ENCODE results near the gene HMG20A.
A peak's percentile ranks its signal among the peaks of the same experiment; 100 is the strongest.

Gene HMG20A

GRCh38 chr15:77415450-77416147 is 5.1 kb upstream of the HMG20A start:
- TF ChIP-seq PKNOX1 (IDR thresholded peaks at IDR 0.05) (no peak), HDGF (IDR thresholded peaks at IDR 0.05; ENCODE audit: borderline replicate concordance) (no peak), ELF4 (IDR thresholded peaks at IDR 0.05) (no peak), BHLHE40 (IDR thresholded peaks at IDR 0.05; ENCODE audit: borderline replicate concordance) (no peak), FOXK2 (IDR thresholded peaks at IDR 0.05) (no peak), TARDBP (IDR thresholded peaks at IDR 0.05) (no peak), SUZ12 (IDR thresholded peaks at IDR 0.05) (no peak), ZNF384 (IDR thresholded peaks at IDR 0.05) (no peak), LEF1 (IDR thresholded peaks at IDR 0.05; ENCODE audit: borderline replicate concordance) (no peak), SP1 (IDR thresholded peaks at IDR 0.05) (no peak), FOXM1 (IDR thresholded peaks at IDR 0.05; ENCODE audit: borderline replicate concordance) (no peak), L3MBTL2 (conservative IDR thresholded peaks at IDR 0.05) (no peak)
- DNase-seq (ENCODE audit: extremely low spot score): no peak
- ChIA-PET CTCF (no interaction called here), POLR2A (no interaction called here)

GRCh38 chr15:77416148-77416455 is 4.6 kb upstream of the HMG20A start:
- DNase-seq (ENCODE audit: extremely low spot score): no peak
- ChIA-PET CTCF (no interaction called here), POLR2A (no interaction called here)
- TF ChIP-seq L3MBTL2 (conservative IDR thresholded peaks at IDR 0.05) (no peak), SP1 (IDR thresholded peaks at IDR 0.05) (no peak)

GRCh38 chr15:77416954-77417353 is 3.7 kb upstream of the HMG20A start:
- POLR2A ChIA-PET: no interaction called here

GRCh38 chr15:77417602-77418001 is 3.1 kb upstream of the HMG20A start:
- ChIA-PET POLR2A (no interaction called here), CTCF (no interaction called here)
- TF ChIP-seq BHLHE40 (IDR thresholded peaks at IDR 0.05; ENCODE audit: borderline replicate concordance): no peak
- TF ChIP-seq TARDBP (IDR thresholded peaks at IDR 0.05): no peak
- no peak for TF ChIP-seq FOXA1 (IDR thresholded peaks at IDR 0.05)
- TF ChIP-seq SUZ12 (IDR thresholded peaks at IDR 0.05): no peak
- no peak for TF ChIP-seq ZNF384 (IDR thresholded peaks at IDR 0.05)
- TF ChIP-seq SP1 (IDR thresholded peaks at IDR 0.05): no peak
- TF ChIP-seq FOXK2 (IDR thresholded peaks at IDR 0.05): no peak
- no peak for TF ChIP-seq ELF4 (IDR thresholded peaks at IDR 0.05)
- no peak for TF ChIP-seq PKNOX1 (IDR thresholded peaks at IDR 0.05)
- TF ChIP-seq NFRKB (IDR thresholded peaks at IDR 0.05): no peak
- no peak for TF ChIP-seq CTBP1 (IDR thresholded peaks at IDR 0.05; ENCODE audit: borderline replicate concordance)
- no peak for TF ChIP-seq LEF1 (IDR thresholded peaks at IDR 0.05; ENCODE audit: borderline replicate concordance)
- no peak for TF ChIP-seq FOXM1 (IDR thresholded peaks at IDR 0.05; ENCODE audit: borderline replicate concordance)
- no peak for TF ChIP-seq ARNT (IDR thresholded peaks at IDR 0.05)
- TF ChIP-seq L3MBTL2 (conservative IDR thresholded peaks at IDR 0.05): no peak
- DNase-seq (ENCODE audit: extremely low spot score): no peak

More at GRCh38 chr15:77416954-77417353, 3.7 kb upstream of the HMG20A start:
- DNase-seq (ENCODE audit: extremely low spot score): no peak
- CTCF ChIA-PET: no interaction called here
- no peak for TF ChIP-seq FOXA1 (IDR thresholded peaks at IDR 0.05)

- no peak for DNase-seq (ENCODE audit: extremely low spot score)
- ChIA-PET CTCF (interaction anchor here (0.6 to 1.5 kb wide), 5 partner anchors 78 to 551 kb away, joined by 3 to 7 read pairs (median 3); no protein-coding TSS in a partner anchor), POLR2A (interaction anchor here (1.2 to 1.4 kb wide), 2 partner anchors 9 to 125 kb away, joined by 4 to 5 read pairs; no protein-coding TSS in a partner anchor)
- TF ChIP-seq ELF4 (IDR thresholded peaks at IDR 0.05) (no peak), TARDBP (IDR thresholded peaks at IDR 0.05) (no peak), FOXA1 (IDR thresholded peaks at IDR 0.05) (no peak), SUZ12 (IDR thresholded peaks at IDR 0.05) (no peak), BHLHE40 (IDR thresholded peaks at IDR 0.05; ENCODE audit: borderline replicate concordance) (no peak), LEF1 (IDR thresholded peaks at IDR 0.05; ENCODE audit: borderline replicate concordance) (no peak), HDGF (IDR thresholded peaks at IDR 0.05; ENCODE audit: borderline replicate concordance) (no peak), CTBP1 (IDR thresholded peaks at IDR 0.05; ENCODE audit: borderline replicate concordance) (no peak)
Observed at GRCh38 chr15:77418391-77418965, 2.2 kb upstream of the HMG20A start.

GRCh38 chr15:77418966-77419835 is 1.5 kb upstream of the HMG20A start:
- DNase-seq (ENCODE audit: extremely low spot score): peak; percentile 57
- POLR2A ChIA-PET: interaction anchor here (0.7 to 1.4 kb wide), 3 partner anchors 10 to 446 kb away, joined by 3 to 5 read pairs (median 4); no protein-coding TSS in a partner anchor
- TF ChIP-seq ARNT (IDR thresholded peaks at IDR 0.05): no peak
- TF ChIP-seq CTBP1 (IDR thresholded peaks at IDR 0.05; ENCODE audit: borderline replicate concordance): no peak
- TF ChIP-seq ZNF384 (IDR thresholded peaks at IDR 0.05): no peak
- TF ChIP-seq SP1 (IDR thresholded peaks at IDR 0.05): no peak
- no peak for TF ChIP-seq BHLHE40 (IDR thresholded peaks at IDR 0.05; ENCODE audit: borderline replicate concordance)
- no peak for TF ChIP-seq PKNOX1 (IDR thresholded peaks at IDR 0.05)
- no peak for TF ChIP-seq FOXA1 (IDR thresholded peaks at IDR 0.05)
- no peak for TF ChIP-seq TARDBP (IDR thresholded peaks at IDR 0.05)
- TF ChIP-seq FOXK2 (IDR thresholded peaks at IDR 0.05): no peak
- no peak for TF ChIP-seq FOXM1 (IDR thresholded peaks at IDR 0.05; ENCODE audit: borderline replicate concordance)
- TF ChIP-seq HDGF (IDR thresholded peaks at IDR 0.05; ENCODE audit: borderline replicate concordance): no peak
- TF ChIP-seq ELF4 (IDR thresholded peaks at IDR 0.05): no peak
- TF ChIP-seq SUZ12 (IDR thresholded peaks at IDR 0.05): no peak
- TF ChIP-seq LEF1 (IDR thresholded peaks at IDR 0.05; ENCODE audit: borderline replicate concordance): no peak
- no peak for TF ChIP-seq L3MBTL2 (conservative IDR thresholded peaks at IDR 0.05)
- no peak for TF ChIP-seq NFRKB (IDR thresholded peaks at IDR 0.05)
- CTCF ChIA-PET: interaction anchor here (0.5 to 1.5 kb wide), 6 partner anchors 24 to 552 kb away, joined by 3 to 7 read pairs (median 3); no protein-coding TSS in a partner anchor

Data from HEK293T (cell line).